GM19455 (cell line): ENCODE data around the gene VAC14.

Source experiments
- ATAC-seq: cut with Tn5 transposase; IDR thresholded peaks from one replicate; pipeline ENCODE4 v1.9.1; 2021; ENCODE audit not compliant: unreplicated experiment

The VAC14 gene

DNA sequence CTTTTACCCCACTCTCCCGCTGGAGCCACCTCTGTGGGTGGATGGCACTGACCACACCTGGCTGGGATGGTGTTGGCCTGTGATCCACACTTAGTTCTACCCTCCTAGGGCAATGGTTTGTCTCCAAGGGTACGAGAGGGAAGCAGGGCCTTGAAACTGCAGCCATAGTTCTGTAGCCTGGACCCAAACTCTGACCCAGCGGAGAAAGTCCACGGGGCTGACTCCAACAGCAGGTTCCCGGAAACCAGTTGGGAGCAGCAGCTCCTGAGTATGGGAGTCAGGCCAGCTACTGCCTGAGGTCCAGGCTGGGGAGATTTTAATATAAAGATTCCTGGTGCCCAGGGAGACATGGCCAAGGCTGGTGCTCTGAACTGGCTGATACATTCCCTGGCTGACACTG, 91.5 kb downstream of the VAC14 start:
- ATAC-seq: no peak

DNA sequence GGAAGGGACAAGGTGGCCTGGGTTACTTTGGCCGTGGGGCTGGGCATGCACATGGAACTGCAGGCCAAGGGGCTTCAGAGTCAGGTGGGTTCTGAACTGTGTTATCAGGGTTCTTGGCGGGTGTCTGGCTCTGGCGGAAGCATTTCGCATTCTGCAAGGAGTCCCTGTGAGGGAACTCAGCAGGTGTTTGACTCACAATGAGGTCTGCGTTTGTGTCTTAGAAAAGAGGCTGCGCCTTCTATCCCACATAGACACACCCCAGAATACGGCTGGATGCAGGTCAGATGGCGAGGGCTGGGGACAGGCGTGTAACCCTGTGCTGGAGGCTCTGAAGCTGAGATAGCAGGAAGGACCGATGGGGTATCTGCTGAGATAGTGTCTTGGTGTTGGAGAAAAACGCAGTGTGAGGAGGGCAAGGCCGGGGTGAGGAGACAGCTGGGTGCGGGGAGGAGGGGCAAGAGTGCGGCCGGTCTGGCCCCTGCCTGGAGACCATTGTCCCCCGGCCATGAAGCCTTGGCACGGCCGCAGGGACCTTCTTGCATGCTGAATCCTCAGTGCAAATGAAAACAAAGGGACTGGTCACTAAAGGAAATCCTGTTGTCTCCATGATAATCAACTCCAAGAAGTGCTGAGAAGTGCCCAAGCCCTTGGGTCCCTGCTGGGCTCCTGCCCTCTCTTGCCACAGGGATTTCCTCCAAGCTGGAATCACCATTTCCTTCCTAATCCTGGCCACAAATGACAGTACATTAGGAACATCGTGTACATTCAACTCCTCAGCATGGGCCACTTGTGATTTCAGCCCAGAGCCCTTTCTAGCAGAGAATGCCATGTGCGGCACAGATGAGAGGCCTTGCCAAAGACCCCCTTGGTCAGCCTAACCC, 92.4 kb downstream of the VAC14 start:
- ATAC-seq: no peak

GRCh38 chr16:70706948-70707465, 94.0 kb downstream of the VAC14 start:
- no peak for ATAC-seq

DNA sequence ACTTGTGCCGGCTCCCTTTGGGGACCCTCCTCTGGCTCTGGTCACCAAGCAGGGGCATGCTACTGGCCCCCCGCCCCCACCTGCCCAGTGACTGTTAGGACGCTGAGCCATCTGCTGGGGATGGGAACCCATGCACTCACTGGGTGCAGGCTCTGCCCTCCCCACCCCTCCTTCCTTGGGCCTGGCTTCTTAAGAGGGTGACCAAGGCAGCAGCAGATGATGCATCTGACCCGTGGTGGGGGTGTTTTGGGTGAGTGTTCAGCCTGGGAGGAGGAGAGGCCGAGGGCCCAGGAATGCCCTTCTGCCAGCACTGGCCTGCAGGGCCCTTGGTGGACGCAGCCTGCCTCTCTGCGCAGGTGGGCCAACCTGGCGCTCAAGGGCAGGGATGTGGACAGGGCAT, 95.9 kb downstream of the VAC14 start:
- ATAC-seq: no peak

- no peak for ATAC-seq
These were observed 96.4 kb downstream of the VAC14 start for GRCh38 chr16:70704586-70704985.

- no peak for ATAC-seq
These were observed 97.0 kb downstream of the VAC14 start for GRCh38 chr16:70703835-70704381.

- no peak for ATAC-seq
These were observed 97.7 kb downstream of the VAC14 start for GRCh38 chr16:70703041-70703834.

- ATAC-seq: no peak
These were observed 98.3 kb downstream of the VAC14 start for GRCh38 chr16:70702624-70703023.

DNA sequence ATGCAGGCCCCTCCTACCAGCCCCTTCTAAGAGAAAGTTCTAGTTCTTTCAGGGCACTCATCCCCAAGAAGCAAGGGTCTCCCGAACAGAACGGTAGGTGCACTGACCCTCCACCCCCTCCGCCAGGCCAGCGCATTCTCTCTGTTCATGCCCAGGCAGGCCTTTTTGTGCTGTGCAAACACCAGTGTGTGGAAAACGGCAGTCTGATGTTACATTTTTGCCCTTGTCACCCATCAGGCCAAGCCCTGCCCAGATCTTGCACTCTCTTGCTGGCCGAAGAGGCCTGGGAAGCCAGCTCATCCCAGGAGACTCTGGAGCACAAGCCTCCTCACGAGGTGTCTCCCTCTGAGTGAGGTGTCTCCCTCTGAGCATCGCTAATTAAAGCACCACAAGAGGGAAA, 99.0 kb downstream of the VAC14 start:
- no peak for ATAC-seq

DNA sequence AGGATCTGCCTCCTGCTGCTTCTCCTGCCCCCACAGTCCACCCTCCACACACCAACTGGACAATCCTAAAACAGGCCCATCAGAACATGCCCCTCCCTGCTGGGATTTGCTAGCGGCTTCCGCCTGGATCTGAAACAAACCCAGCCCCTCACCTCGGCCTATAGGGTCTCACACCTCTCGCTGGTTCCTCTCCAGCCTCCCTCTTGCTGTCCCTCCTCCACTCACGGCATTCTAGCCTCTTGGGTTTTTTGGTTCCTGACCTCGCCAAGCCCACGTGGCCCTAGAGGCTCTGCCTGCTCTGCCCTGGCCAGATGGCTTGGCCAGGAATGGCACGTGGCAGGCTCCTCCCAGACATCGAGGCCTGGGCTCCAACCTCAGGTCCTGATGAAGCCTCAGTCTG, 99.4 kb downstream of the VAC14 start:
- ATAC-seq: no peak

DNA sequence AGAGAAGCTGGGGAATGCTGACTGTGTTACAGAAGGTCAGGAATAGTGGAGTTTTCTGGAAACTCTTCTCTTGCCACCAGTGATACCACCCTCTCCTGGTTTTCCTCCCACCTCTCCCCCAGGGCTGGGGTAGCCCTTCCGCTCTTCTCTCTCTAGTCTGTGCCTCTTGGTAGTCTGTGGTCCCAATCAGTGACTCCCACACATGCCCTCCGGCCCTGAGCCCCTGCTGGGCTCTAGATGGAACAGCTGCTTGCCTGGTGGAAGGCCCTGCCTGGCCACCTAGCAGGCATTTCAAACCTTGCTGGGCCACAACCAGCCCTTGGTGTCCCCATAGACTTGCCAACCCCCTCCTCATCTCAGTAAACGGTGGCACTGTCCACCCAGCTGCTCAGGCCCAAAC, 99.9 kb downstream of the VAC14 start:
- no peak for ATAC-seq

DNA sequence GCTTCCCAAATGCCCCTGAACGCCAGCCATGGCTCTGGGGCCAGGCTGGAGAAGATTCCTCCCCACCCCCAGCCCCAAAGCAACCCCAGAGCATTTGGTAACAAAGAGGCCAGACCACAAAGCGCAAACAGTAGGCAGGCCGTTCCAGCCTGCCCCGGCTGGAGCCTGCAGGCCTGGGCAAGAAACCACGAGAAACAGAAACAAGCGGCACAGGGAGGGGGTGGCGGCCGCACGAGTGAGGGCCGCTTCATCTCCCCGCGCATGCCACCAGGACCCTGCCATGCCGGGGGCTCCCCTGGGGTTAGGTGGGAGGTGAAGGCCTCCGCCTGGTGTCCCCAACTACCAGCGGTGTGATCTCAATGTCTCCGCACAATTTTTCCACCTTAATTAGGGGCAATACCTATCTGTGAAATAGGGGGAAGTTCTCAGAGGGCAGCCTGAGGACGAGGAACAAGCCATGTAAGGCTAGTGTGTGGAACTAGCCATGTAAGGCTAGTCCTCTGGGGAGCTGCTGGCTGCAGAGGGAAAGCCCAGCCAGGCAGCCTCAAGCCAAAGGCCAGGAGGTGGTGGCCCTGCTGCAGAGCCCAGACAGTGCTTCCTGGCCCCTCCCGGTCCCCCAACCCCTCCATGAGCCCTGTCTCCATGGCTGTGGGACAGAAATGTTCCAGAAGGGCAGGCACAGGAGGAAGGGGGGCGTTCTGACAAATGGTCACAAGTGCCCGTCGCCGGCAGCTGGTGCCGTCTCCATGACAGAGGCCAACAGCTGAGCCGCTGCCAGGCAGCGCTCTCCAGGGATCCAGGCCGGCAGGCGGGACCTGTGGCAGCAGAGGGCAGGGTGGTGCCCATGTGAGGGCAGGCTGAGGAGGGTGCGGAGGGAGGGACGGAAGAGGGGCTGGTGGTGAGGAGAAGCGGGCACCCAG, 100.6 kb downstream of the VAC14 start:
- ATAC-seq: no peak

GRCh38 chr16:70699696-70700095, 101.3 kb downstream of the VAC14 start:
- no peak for ATAC-seq

- ATAC-seq: no peak
These were observed 102.1 kb downstream of the VAC14 start for GRCh38 chr16:70698901-70699300.

GRCh38 chr16:70697594-70698170, 103.3 kb downstream of the VAC14 start:
- no peak for ATAC-seq

DNA sequence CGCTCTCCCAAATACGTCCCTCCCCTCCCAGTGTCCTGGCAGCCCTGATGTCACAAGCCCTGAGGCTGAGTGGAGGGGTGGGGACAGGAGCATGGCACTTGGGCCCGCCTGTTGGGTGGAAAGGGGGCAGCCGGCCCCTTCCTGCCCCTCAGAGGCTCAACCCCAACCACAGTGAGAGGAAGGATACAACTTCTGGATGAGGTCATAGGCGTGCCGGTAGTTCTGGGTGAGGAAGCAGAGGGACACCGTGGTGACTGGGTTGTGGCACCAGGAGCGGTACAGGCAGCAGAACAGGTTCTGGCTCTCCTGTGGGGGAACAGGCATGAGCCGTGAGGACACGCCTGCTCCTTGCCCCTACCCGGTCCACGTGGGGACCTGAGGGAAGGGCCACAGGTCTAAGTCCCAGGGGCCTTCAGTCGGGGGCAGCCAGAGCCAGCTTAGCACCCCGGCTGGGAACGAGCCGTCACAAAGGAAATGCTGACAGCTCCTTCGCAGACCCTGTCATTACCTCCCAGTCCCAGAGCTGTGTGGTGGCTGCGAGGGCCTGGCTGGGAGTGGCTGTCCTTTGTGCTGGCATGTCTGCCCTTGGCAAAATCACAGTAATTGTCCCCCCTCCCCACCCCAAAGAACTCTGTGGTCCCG, 103.9 kb downstream of the VAC14 start:
- ATAC-seq: no peak

- ATAC-seq: no peak
These were observed 104.6 kb downstream of the VAC14 start for GRCh38 chr16:70696355-70696754.

DNA sequence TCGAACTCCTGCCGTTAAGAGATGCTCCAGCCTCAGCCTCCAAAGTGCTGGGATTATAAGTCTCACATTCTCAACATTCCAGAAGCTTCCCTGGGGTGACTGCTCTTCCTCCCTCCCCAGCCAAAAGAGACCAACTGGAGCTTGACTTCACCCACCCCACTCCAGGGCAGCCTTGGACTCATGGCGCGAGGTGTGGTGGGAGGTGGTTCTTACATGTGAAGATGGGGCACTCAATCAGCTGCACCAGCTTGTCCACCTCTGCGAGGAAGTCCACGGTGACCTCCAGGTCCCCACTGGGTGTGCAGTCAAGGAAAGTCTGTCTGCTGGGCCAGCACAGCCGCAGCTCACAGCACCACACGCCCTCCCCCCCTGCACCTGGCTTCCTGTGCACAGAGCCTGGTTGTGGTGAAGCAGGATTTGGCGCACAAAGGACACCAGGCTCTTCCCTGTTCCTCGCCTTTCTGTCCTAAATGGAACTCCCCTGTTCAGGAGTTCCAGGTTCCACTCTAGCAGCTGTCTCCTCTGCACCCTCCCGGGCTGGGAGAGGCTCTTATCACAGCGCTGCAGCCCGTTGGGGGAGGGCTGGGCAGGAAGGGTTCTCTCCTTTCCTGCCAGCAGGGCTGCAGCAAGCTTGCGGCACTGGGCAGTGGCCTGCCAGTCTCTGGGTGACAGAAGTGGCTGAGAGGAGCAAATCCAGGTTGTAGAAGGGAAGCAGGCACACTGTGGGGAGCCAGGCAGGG, 105.5 kb downstream of the VAC14 start:
- no peak for ATAC-seq

- no peak for ATAC-seq
These were observed 106.1 kb downstream of the VAC14 start for GRCh38 chr16:70694868-70695218.
